ENCODE data around the gene CD276.

Gene CD276

GRCh38 chr15:73679964-73680363, 4.2 kb upstream of the CD276 start:
- Histone ChIP-seq H3K4me3 (ENCODE audit: low read depth, low read length) (no peak overlapping the region), H3K36me3 (ENCODE audit: control insufficient read depth, insufficient read depth, low read length) (no peaks in the 10 kb centered on the region), H3K79me2 (no peaks in the 10 kb centered on the region), H3K27me3 (ENCODE audit: control insufficient read depth, insufficient read depth, low read length) (no peaks in the 10 kb centered on the region), H3K9ac (no peak overlapping the region), H3K4me1 (no peaks in the 10 kb centered on the region), H3K9me3 (ENCODE audit: control insufficient read depth, low read length) (no peaks in the 10 kb centered on the region), H2AFZ (no peak overlapping the region), H3K4me2 (ENCODE audit: low read length) (no peak overlapping the region), H3K27ac (no peak overlapping the region)
- no peak for TF ChIP-seq CTCF (IDR thresholded peaks at IDR 0.05)

- H3K79me2 ChIP-seq, result no peaks in the 10 kb centered on the region
- H3K4me2 ChIP-seq (ENCODE audit: low read length), result no peak overlapping the region
- no peak overlapping the region for H3K9ac ChIP-seq
- no peaks in the 10 kb centered on the region for H3K4me1 ChIP-seq
- no peak for TF ChIP-seq CTCF (IDR thresholded peaks at IDR 0.05)
- H2AFZ ChIP-seq, result no peak overlapping the region
- no peaks in the 10 kb centered on the region for H3K27me3 ChIP-seq (ENCODE audit: control insufficient read depth, insufficient read depth, low read length)
- H3K36me3 ChIP-seq (ENCODE audit: control insufficient read depth, insufficient read depth, low read length), result no peaks in the 10 kb centered on the region
- no peaks in the 10 kb centered on the region for H3K9me3 ChIP-seq (ENCODE audit: control insufficient read depth, low read length)
- H3K27ac ChIP-seq, result no peak overlapping the region
- no peak overlapping the region for H3K4me3 ChIP-seq (ENCODE audit: low read depth, low read length)
Measured at GRCh38 chr15:73680549-73680948, 3.6 kb upstream of the CD276 start.

GRCh38 chr15:73681063-73681462, 3.1 kb upstream of the CD276 start:
- H3K9me3 ChIP-seq (ENCODE audit: control insufficient read depth, low read length), result no peaks in the 10 kb centered on the region
- H3K4me1 ChIP-seq, result no peaks in the 10 kb centered on the region
- no peak overlapping the region for H3K27ac ChIP-seq
- TF ChIP-seq CTCF (IDR thresholded peaks at IDR 0.05), result no peak
- no peak overlapping the region for H2AFZ ChIP-seq
- H3K9ac ChIP-seq, result no peak overlapping the region
- H3K4me2 ChIP-seq (ENCODE audit: low read length), result no peak overlapping the region
- no peaks in the 10 kb centered on the region for H3K79me2 ChIP-seq
- no peaks in the 10 kb centered on the region for H3K36me3 ChIP-seq (ENCODE audit: control insufficient read depth, insufficient read depth, low read length)
- no peak overlapping the region for H3K4me3 ChIP-seq (ENCODE audit: low read depth, low read length)
- no peaks in the 10 kb centered on the region for H3K27me3 ChIP-seq (ENCODE audit: control insufficient read depth, insufficient read depth, low read length)

- H3K36me3 ChIP-seq (ENCODE audit: control insufficient read depth, insufficient read depth, low read length), result no peaks in the 10 kb centered on the region
- H2AFZ ChIP-seq, result no peak overlapping the region
- no peaks in the 10 kb centered on the region for H3K27me3 ChIP-seq (ENCODE audit: control insufficient read depth, insufficient read depth, low read length)
- no peak overlapping the region for H3K27ac ChIP-seq
- TF ChIP-seq CTCF (IDR thresholded peaks at IDR 0.05), result no peak
- no peak overlapping the region for H3K4me3 ChIP-seq (ENCODE audit: low read depth, low read length)
- H3K79me2 ChIP-seq, result no peaks in the 10 kb centered on the region
- H3K9me3 ChIP-seq (ENCODE audit: control insufficient read depth, low read length), result no peaks in the 10 kb centered on the region
- H3K4me1 ChIP-seq, result no peaks in the 10 kb centered on the region
- no peak overlapping the region for H3K4me2 ChIP-seq (ENCODE audit: low read length)
- no peak overlapping the region for H3K9ac ChIP-seq
Measured at GRCh38 chr15:73681856-73682599, 2.2 kb upstream of the CD276 start.

- H3K27ac ChIP-seq, result no peak overlapping the region
- no peak overlapping the region for H2AFZ ChIP-seq
- no peak overlapping the region for H3K4me3 ChIP-seq (ENCODE audit: low read depth, low read length)
- H3K4me2 ChIP-seq (ENCODE audit: low read length), result no peak overlapping the region
- no peaks in the 10 kb centered on the region for H3K79me2 ChIP-seq
- no peaks in the 10 kb centered on the region for H3K27me3 ChIP-seq (ENCODE audit: control insufficient read depth, insufficient read depth, low read length)
- no peak overlapping the region for H3K9ac ChIP-seq
- no peak for TF ChIP-seq CTCF (IDR thresholded peaks at IDR 0.05)
- no peaks in the 10 kb centered on the region for H3K9me3 ChIP-seq (ENCODE audit: control insufficient read depth, low read length)
- H3K36me3 ChIP-seq (ENCODE audit: control insufficient read depth, insufficient read depth, low read length), result no peaks in the 10 kb centered on the region
- H3K4me1 ChIP-seq, result no peaks in the 10 kb centered on the region
Measured at GRCh38 chr15:73682600-73683090, 1.5 kb upstream of the CD276 start.

Measured in parathyroid adenoma (tissue), 2 donors.